GM12892 (cell line): ENCODE measurements around the gene PDZRN4.

Experiments
- POLR2A ChIP-seq: IDR thresholded peaks from 2 replicates; pipeline ENCODE4 v1.6.1; 2011; ENCODE audit warnings: low read depth, low read length, control low read depth
- POLR2AphosphoS5 ChIP-seq: IDR thresholded peaks from 2 replicates; pipeline ENCODE4 v1.6.1; 2011; ENCODE audit warnings: low read depth, low read length, control low read depth

- TF ChIP-seq POLR2A, result no peak
- TF ChIP-seq POLR2AphosphoS5, result no peak
These were observed 83.4 kb downstream of the PDZRN4 start for GRCh38 chr12:41271489-41271888.
